PFSK-1 (cell line): Measurements from ENCODE around the gene SH2D7.

Source experiments
- FOXP2 ChIP-seq: optimal IDR thresholded peaks from 2 replicates; pipeline ENCODE3; 2011; ENCODE audit warnings: borderline replicate concordance, control low read depth, inconsistent platforms; ENCODE audit not compliant: insufficient read depth; ENCODE audit errors: extremely low read length, extremely low read depth
- POLR2AphosphoS5 ChIP-seq: IDR thresholded peaks from 2 replicates; pipeline ENCODE4 v1.6.1; 2012; ENCODE audit warnings: low read depth, mild to moderate bottlenecking, control low read depth, low read length, moderate library complexity
- REST ChIP-seq, 2 experiments: IDR thresholded peaks; 2 replicates each; pipeline versions ENCODE4 v1.6.1 to v1.8.0; 2011 to 2012; ENCODE audit warnings: low read depth in 2 of 2, low read length in 2 of 2, control low read depth in 1 of 2, inconsistent platforms in 1 of 2, mild to moderate bottlenecking in 1 of 2, moderate library complexity in 1 of 2; ENCODE audit not compliant: insufficient read depth in 1 of 2
- SIN3A ChIP-seq: IDR thresholded peaks from 2 replicates; pipeline ENCODE4 v1.6.1; 2012; ENCODE audit warnings: mild to moderate bottlenecking, low read length, moderate library complexity, borderline replicate concordance; ENCODE audit not compliant: insufficient read depth
- TAF1 ChIP-seq: IDR thresholded peaks from 2 replicates; pipeline ENCODE4 v1.6.1; 2012; ENCODE audit warnings: low read length, control low read depth, borderline replicate concordance; ENCODE audit not compliant: insufficient read depth

GRCh38 chr15:78147566-78147965, 55.2 kb downstream of the SH2D7 start:
- TF ChIP-seq POLR2AphosphoS5 (no peak), REST (IDR thresholded peaks at IDR 0.05; ENCODE audit: insufficient read depth in 1 of 2, low read depth in 2 of 2, low read length in 2 of 2) (no peak), TAF1 (no peak), SIN3A (no peak), FOXP2 (no peak)
